HG02973 (cell line): ENCODE results near the gene PRKACB.
A peak's percentile ranks its signal among the peaks of the same experiment; 100 is the strongest.

ENCODE experiments used
- ATAC-seq: cut with Tn5 transposase; IDR thresholded peaks from one replicate; pipeline ENCODE4 v1.9.1; 2021; ENCODE audit warnings: moderate library complexity; ENCODE audit not compliant: unreplicated experiment

Gene PRKACB

GRCh38 chr1:84143796-84144565 is at the start of gene PRKACB:
Gene PRKACB, plus strand, starts transcription at chr1:84144271. Its CDS starts 91 bp downstream, at chr1:84144362.
- ATAC-seq: peak; percentile 91

GRCh38 chr1:84095308-84095707 is 48.8 kb upstream of the PRKACB start:
- no peak for ATAC-seq

- no peak for ATAC-seq
Observed at GRCh38 chr1:84096176-84096575, 47.9 kb upstream of the PRKACB start.

- no peak for ATAC-seq
Observed at GRCh38 chr1:84101204-84101603, 42.9 kb upstream of the PRKACB start.

- ATAC-seq: peak; percentile 74
Observed at GRCh38 chr1:84103197-84103992, 40.7 kb upstream of the PRKACB start.

- peak; percentile 81 for ATAC-seq
Observed at GRCh38 chr1:84107538-84107937, 36.5 kb upstream of the PRKACB start.

- no peak for ATAC-seq
Observed at GRCh38 chr1:84107955-84108354, 36.1 kb upstream of the PRKACB start.

GRCh38 chr1:84108900-84109578 is 35.0 kb upstream of the PRKACB start:
- ATAC-seq: no peak

GRCh38 chr1:84110629-84111028 is 33.4 kb upstream of the PRKACB start:
- no peak for ATAC-seq

GRCh38 chr1:84116558-84116957 is 27.5 kb upstream of the PRKACB start:
- no peak for ATAC-seq

- ATAC-seq: no peak
Observed at GRCh38 chr1:84117868-84118267, 26.2 kb upstream of the PRKACB start.

GRCh38 chr1:84121360-84121759 is 22.7 kb upstream of the PRKACB start:
- ATAC-seq: no peak

GRCh38 chr1:84122780-84123382 is 21.2 kb upstream of the PRKACB start:
- no peak for ATAC-seq

- ATAC-seq: no peak
Observed at GRCh38 chr1:84133479-84133878, 10.6 kb upstream of the PRKACB start.

GRCh38 chr1:84135341-84135740 is 8.7 kb upstream of the PRKACB start:
- no peak for ATAC-seq

- no peak for ATAC-seq
Observed at GRCh38 chr1:84141182-84142003, 2.7 kb upstream of the PRKACB start.

- ATAC-seq: no peak
Observed at GRCh38 chr1:84145068-84145467, 997 bp downstream of the PRKACB start.

GRCh38 chr1:84146411-84147032 is 2.5 kb downstream of the PRKACB start:
- ATAC-seq: no peak

- ATAC-seq: no peak
Observed at GRCh38 chr1:84148758-84149157, 4.7 kb downstream of the PRKACB start.

GRCh38 chr1:84152649-84153056 is 8.6 kb downstream of the PRKACB start:
- ATAC-seq: peak; percentile 79
